ENCODE results near the gene OR51B4. TPM values are rescaled to one million over a fixed set of nuclear protein-coding genes. Genes with fewer than 3 reads are reported as not detected.

Gene OR51B4
- total and polyA plus RNA-seq, 2 donors (not counting 3 experiments of a cell fraction or from before 2014, with no cell fraction given): 0.08 TPM; not detected in 1

DNA sequence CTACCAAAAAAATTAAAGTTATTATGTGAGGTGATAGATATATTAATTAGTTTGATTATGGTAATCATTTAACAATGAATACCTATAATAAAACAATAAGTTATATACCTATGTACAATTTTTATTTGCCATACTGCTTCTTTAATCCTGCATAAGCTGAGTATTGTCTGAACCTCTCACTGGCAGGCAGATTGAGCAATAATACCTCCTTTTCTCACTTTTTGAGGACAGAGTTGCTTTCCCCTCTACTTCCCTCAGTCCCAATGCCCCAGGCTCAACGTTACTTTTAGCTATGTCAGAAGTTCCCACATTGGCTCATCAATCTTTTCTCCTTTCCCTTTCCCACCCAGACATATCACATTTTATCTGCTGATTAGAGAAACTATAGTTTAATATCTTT, 47.8 kb upstream of the OR51B4 start:
- dilution Hi-C loops (cut with MboI; ENCODE audit: extremely low pct_ligation_motif_present, low sequenced_read_pairs): no loop called here
- BruUV-seq (replicated peaks): no TSS peak

DNA sequence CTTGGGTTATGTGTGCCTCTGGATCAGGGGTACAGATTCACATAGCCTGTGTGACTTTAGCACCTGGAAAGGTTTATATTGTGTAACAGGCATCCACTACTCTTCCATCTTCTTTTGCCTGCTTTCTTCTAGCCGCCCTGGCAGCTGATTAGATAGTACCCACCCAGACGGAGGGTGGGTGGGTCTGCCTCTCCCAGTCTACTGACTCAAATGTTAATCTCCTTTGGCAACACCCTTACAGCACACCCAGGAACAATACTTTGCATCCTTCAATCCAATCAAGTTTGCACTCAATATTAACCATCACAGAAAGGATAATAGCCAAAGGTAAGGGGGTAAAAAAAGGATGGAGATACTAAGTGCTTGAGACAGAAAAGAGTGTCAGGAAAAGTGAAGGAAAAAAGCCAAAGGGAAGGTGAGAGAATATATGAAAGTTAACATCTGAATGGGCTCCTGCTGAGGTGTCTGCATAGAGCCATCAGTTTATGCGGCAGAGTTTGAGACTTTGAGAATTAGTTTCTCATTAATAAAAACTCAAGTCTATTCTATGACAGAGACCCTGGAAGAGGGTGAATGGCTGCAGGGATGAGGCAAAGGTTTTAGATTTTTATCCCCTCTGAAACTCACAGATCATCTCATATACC, 46.9 kb upstream of the OR51B4 start:
- ChIA-PET CTCF (interaction anchor here (0.9 to 1.3 kb wide), 2 partner anchors 13 to 20 kb away, joined by 3 read pairs; no protein-coding TSS in a partner anchor), POLR2A (no interaction called here)
- no peak overlapping the region for H3K9ac ChIP-seq (replicated peaks; ENCODE audit: extremely low read depth, insufficient read depth, low read length)
- no peak overlapping the region for H3K4me2 ChIP-seq (ENCODE audit: insufficient read depth, low read length)
- H4K20me1 ChIP-seq (replicated peaks; ENCODE audit: control insufficient read depth, extremely low read depth, insufficient read depth, low read length): no peaks in the 10 kb centered on the region
- no peak for DNase-seq (ENCODE audit: low read depth, low spot score)
- H3K9me1 ChIP-seq (replicated peaks; ENCODE audit: control insufficient read depth, extremely low read depth, insufficient read depth, low read length): no peaks in the 10 kb centered on the region
- H3K36me3 ChIP-seq (ENCODE audit: control insufficient read depth in 2 of 2, extremely low read depth in 1 of 2, insufficient read depth in 2 of 2, low read length in 2 of 2): no peaks in the 10 kb centered on the region
- intact Hi-C loops (cut with micrococcal nuclease): no loop called here
- no peak overlapping the region for H3K27ac ChIP-seq (ENCODE audit: insufficient read depth, low read depth, low read length)
- BruUV-seq (replicated peaks): no TSS peak
- dilution Hi-C loops (cut with MboI; ENCODE audit: extremely low pct_ligation_motif_present, low sequenced_read_pairs): no loop called here
- H3K4me1 ChIP-seq (ENCODE audit: control insufficient read depth, extremely low read depth, insufficient read depth, low read length): no peaks in the 10 kb centered on the region
- H3K4me3 ChIP-seq (replicated peaks in 1 of 3; ENCODE audit: insufficient read depth in 1 of 3, low read depth in 1 of 3, low read length in 3 of 3): no peak overlapping the region
- TF ChIP-seq, protein P1, sequence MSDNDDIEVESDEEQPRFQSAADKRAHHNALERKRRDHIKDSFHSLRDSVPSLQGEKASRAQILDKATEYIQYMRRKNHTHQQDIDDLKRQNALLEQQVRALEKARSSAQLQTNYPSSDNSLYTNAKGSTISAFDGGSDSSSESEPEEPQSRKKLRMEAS (IDR thresholded peaks at IDR 0.05; ENCODE audit: insufficient read depth, insufficient read length): no peak
- no peak for TF ChIP-seq JUN (IDR thresholded peaks at IDR 0.05; ENCODE audit: borderline replicate concordance, insufficient read depth, insufficient read length, low read depth)
- TF ChIP-seq, protein P2, sequence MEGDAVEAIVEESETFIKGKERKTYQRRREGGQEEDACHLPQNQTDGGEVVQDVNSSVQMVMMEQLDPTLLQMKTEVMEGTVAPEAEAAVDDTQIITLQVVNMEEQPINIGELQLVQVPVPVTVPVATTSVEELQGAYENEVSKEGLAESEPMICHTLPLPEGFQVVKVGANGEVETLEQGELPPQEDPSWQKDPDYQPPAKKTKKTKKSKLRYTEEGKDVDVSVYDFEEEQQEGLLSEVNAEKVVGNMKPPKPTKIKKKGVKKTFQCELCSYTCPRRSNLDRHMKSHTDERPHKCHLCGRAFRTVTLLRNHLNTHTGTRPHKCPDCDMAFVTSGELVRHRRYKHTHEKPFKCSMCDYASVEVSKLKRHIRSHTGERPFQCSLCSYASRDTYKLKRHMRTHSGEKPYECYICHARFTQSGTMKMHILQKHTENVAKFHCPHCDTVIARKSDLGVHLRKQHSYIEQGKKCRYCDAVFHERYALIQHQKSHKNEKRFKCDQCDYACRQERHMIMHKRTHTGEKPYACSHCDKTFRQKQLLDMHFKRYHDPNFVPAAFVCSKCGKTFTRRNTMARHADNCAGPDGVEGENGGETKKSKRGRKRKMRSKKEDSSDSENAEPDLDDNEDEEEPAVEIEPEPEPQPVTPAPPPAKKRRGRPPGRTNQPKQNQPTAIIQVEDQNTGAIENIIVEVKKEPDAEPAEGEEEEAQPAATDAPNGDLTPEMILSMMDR (IDR thresholded peaks at IDR 0.05; ENCODE audit: extremely low read depth in 1 of 2, insufficient read depth in 1 of 2, low read depth in 1 of 2, low read length in 2 of 2): no peak
- no peak for TF ChIP-seq POLR2A (IDR thresholded peaks at IDR 0.05; ENCODE audit: low read depth, low read length)
- no peak for TF ChIP-seq MYC (IDR thresholded peaks at IDR 0.05; ENCODE audit: low read depth, low read length)
- TF ChIP-seq FOS (IDR thresholded peaks at IDR 0.05; ENCODE audit: borderline replicate concordance, insufficient read depth, low read length): no peak
- no peak for TF ChIP-seq POLR2AphosphoS5 (IDR thresholded peaks at IDR 0.05; ENCODE audit: insufficient read depth, low read depth, low read length)
- no peak for TF ChIP-seq EZH2 (IDR thresholded peaks at IDR 0.05; ENCODE audit: borderline replicate concordance, low read depth, low read length, severe bottlenecking)
- TF ChIP-seq GATA2 (IDR thresholded peaks at IDR 0.05; ENCODE audit: insufficient read depth, insufficient read length, low read depth, low read length): no peak
- FAIRE-seq: no peak
- H3K79me2 ChIP-seq (ENCODE audit: control insufficient read depth, insufficient read depth, low read length): no peaks in the 10 kb centered on the region
- H2AFZ ChIP-seq (ENCODE audit: low read depth, low read length): no peak overlapping the region
- no peaks in the 10 kb centered on the region for H3K9me3 ChIP-seq (replicated peaks; ENCODE audit: control insufficient read depth, insufficient read depth, low read length)
- H3K27me3 ChIP-seq (ENCODE audit: control insufficient read depth in 2 of 2, insufficient read depth in 2 of 2, low read length in 2 of 2): no peaks in the 10 kb centered on the region

More for the DNA sequence above, 47.8 kb upstream of the OR51B4 start:
- Histone ChIP-seq H4K20me1 (replicated peaks; ENCODE audit: control insufficient read depth, extremely low read depth, insufficient read depth, low read length) (no peaks in the 10 kb centered on the region), H3K27ac (ENCODE audit: insufficient read depth, low read depth, low read length) (no peak overlapping the region), H3K4me2 (ENCODE audit: insufficient read depth, low read length) (no peak overlapping the region), H3K4me3 (replicated peaks in 1 of 3; ENCODE audit: insufficient read depth in 1 of 3, low read depth in 1 of 3, low read length in 3 of 3) (no peak overlapping the region), H3K27me3 (ENCODE audit: control insufficient read depth in 2 of 2, insufficient read depth in 2 of 2, low read length in 2 of 2) (no peaks in the 10 kb centered on the region), H3K9ac (replicated peaks; ENCODE audit: extremely low read depth, insufficient read depth, low read length) (no peak overlapping the region), H3K9me1 (replicated peaks; ENCODE audit: control insufficient read depth, extremely low read depth, insufficient read depth, low read length) (no peaks in the 10 kb centered on the region), H2AFZ (ENCODE audit: low read depth, low read length) (no peak overlapping the region), H3K36me3 (ENCODE audit: control insufficient read depth in 2 of 2, extremely low read depth in 1 of 2, insufficient read depth in 2 of 2, low read length in 2 of 2) (no peaks in the 10 kb centered on the region), H3K9me3 (replicated peaks; ENCODE audit: control insufficient read depth, insufficient read depth, low read length) (no peaks in the 10 kb centered on the region), H3K79me2 (ENCODE audit: control insufficient read depth, insufficient read depth, low read length) (no peaks in the 10 kb centered on the region), H3K4me1 (ENCODE audit: control insufficient read depth, extremely low read depth, insufficient read depth, low read length) (no peaks in the 10 kb centered on the region)
- DNase-seq (ENCODE audit: low read depth, low spot score) (no peak), FAIRE-seq (no peak)
- TF ChIP-seq GATA2 (IDR thresholded peaks at IDR 0.05; ENCODE audit: insufficient read depth, insufficient read length, low read depth, low read length): no peak
- ChIA-PET CTCF (interaction anchor here (1.3 kb wide), 1 partner anchor 21 kb away, joined by 3 read pairs; no protein-coding TSS in a partner anchor), POLR2A (no interaction called here)
- intact Hi-C loops (cut with micrococcal nuclease): no loop called here
